HCT116 (cell line): ENCODE results near the gene SEC24B. TPM values are rescaled to one million over a fixed set of nuclear protein-coding genes. Genes with fewer than 3 reads are reported as not detected.

Experiments used
- ATAC-seq: fragments of 200-7000 bp; cut with Tn5 transposase; 2 replicates; pipeline ENCODE4 v1.9.1; 2020; ENCODE audit warnings: mild to moderate bottlenecking, moderate library complexity
- BruUV-seq: library from RNA; stranded (reverse); fragments of 400-500 nt; replicated peaks from 2 replicates; lab custom pipeline; 2021; lab: Mats Ljungman, UMichigan
- CTCF ChIA-PET: fragments of 300-600 bp; sonication (Branson Sonifier 250); formaldehyde crosslinking; loops from one replicate; lab custom pipeline; 2021; ENCODE audit warnings: antibody characterized with exemption; lab: Charles Lee
- POLR2A ChIA-PET: fragments of 300-600, 350-600 bp; sonication (Branson Sonifier 250); formaldehyde crosslinking; loops from one replicate; lab custom pipeline; 2021; ENCODE audit warnings: antibody characterized with exemption; lab: Charles Lee
- RAD21 ChIA-PET, 2 experiments: fragments of 300-600 bp; sonication (Branson Sonifier 250); formaldehyde crosslinking; loops; one replicate each; lab custom pipeline; 2023; ENCODE audit warnings: low total read pairs in 2 of 2; ENCODE audit not compliant: uncharacterized antibody in 2 of 2, unreplicated experiment in 2 of 2, low non-redundant PET in 1 of 2; lab: Charles Lee
- DNase-seq: peaks from one replicate; pipeline ENCODE4 v3.0.0-alpha.2; 2010; ENCODE audit warnings: low read depth, low spot score
- H2AFZ ChIP-seq: fragments of 200-600 bp; shearing (Covaris generic), sonication (generic); 2 replicates; pipeline ENCODE4 v1.6.1; 2017; ENCODE audit warnings: low read depth, mixed run types, mixed read lengths, antibody characterized with exemption, low read length; ENCODE audit not compliant: poor library complexity, severe bottlenecking
- H3K27ac ChIP-seq: 2 replicates; pipeline ENCODE4 v1.5.1; 2012; ENCODE audit warnings: low read depth, low read length
- H3K27me3 ChIP-seq: fragments of 200-600 bp; sonication (generic); 2 replicates; pipeline ENCODE4 v1.6.1; 2016; ENCODE audit warnings: mixed run types, low read length, mixed read lengths; ENCODE audit not compliant: insufficient read depth
- H3K36me3 ChIP-seq, 2 experiments: fragments of 200-500 bp in 1 of 2; fragments of 200-600 bp in 1 of 2; sonication (Bioruptor generic) in 1 of 2; sonication (generic) in 1 of 2; 2 replicates each; pipeline versions ENCODE4 v1.5.1 to v1.6.1; 2014 to 2016; ENCODE audit warnings: low read length in 2 of 2, inconsistent platforms in 1 of 2, mixed read lengths in 1 of 2, mixed run types in 1 of 2; ENCODE audit not compliant: insufficient read depth in 2 of 2, control insufficient read depth in 1 of 2
- H3K4me1 ChIP-seq, 2 experiments: fragments of 200-600 bp in 1 of 2; sonication (generic) in 1 of 2; 2 replicates each; pipeline versions ENCODE4 v1.5.1 to v1.6.1; 2012 to 2017; ENCODE audit warnings: low read length in 2 of 2, inconsistent platforms in 1 of 2, mild to moderate bottlenecking in 1 of 2, mixed read lengths in 1 of 2, mixed run types in 1 of 2, moderate library complexity in 1 of 2; ENCODE audit not compliant: insufficient read depth in 2 of 2, control insufficient read depth in 1 of 2
- H3K4me2 ChIP-seq: fragments of 200-600 bp; sonication (generic); 2 replicates; pipeline ENCODE4 v1.6.1; 2017; ENCODE audit warnings: mixed run types, low read length, mixed read lengths
- H3K4me3 ChIP-seq, 2 experiments: fragments of 200-600 bp in 1 of 2; sonication (generic) in 1 of 2; replicated peaks in 1 of 2; 2 replicates each; pipeline ENCODE4 v1.5.1; 2011 to 2016; ENCODE audit warnings: low read length in 2 of 2, control low read depth in 1 of 2, low read depth in 1 of 2, mild to moderate bottlenecking in 1 of 2, mixed read lengths in 1 of 2, mixed run types in 1 of 2
- H3K79me2 ChIP-seq: fragments of 200-600 bp; sonication (generic); 2 replicates; pipeline ENCODE4 v1.6.1; 2017; ENCODE audit warnings: mild to moderate bottlenecking, mixed run types, low read length, moderate library complexity, mixed read lengths; ENCODE audit not compliant: insufficient read depth
- H3K9ac ChIP-seq: fragments of 200-600 bp; sonication (generic); 2 replicates; pipeline ENCODE4 v1.6.1; 2016; ENCODE audit warnings: low read length, mixed read lengths
- H3K9me2 ChIP-seq: fragments of 200-600 bp; sonication (generic), shearing (Covaris generic); 2 replicates; pipeline ENCODE4 v1.6.1; 2017; ENCODE audit warnings: mixed run types, mild to moderate bottlenecking, moderate library complexity; ENCODE audit not compliant: insufficient read depth
- H3K9me3 ChIP-seq, 2 experiments: fragments of 200-500 bp in 1 of 2; fragments of 200-600 bp in 1 of 2; sonication (Bioruptor generic) in 1 of 2; sonication (generic) in 1 of 2; 2 replicates each; pipeline ENCODE4 v1.6.1; 2014 to 2017; ENCODE audit warnings: low read length in 2 of 2, mixed read lengths in 2 of 2, inconsistent platforms in 1 of 2, low read depth in 1 of 2, mild to moderate bottlenecking in 1 of 2, mixed run types in 1 of 2, moderate library complexity in 1 of 2; ENCODE audit not compliant: control insufficient read depth in 1 of 2, insufficient read depth in 1 of 2
- H4K20me1 ChIP-seq: fragments of 200-600 bp; sonication (generic), shearing (Covaris generic); 2 replicates; pipeline ENCODE4 v1.6.1; 2017; ENCODE audit warnings: mixed run types, mild to moderate bottlenecking, moderate library complexity; ENCODE audit not compliant: insufficient read depth
- CBX3 ChIP-seq: IDR thresholded peaks from 2 replicates; pipeline ENCODE4 v1.6.1; 2012; ENCODE audit warnings: low read depth
- ELF1 ChIP-seq: IDR thresholded peaks from 2 replicates; pipeline ENCODE4 v1.6.1; 2012; ENCODE audit warnings: low read depth, borderline replicate concordance
- EZH2 ChIP-seq: fragments of 200-600 bp; sonication (generic); IDR thresholded peaks from 2 replicates; pipeline ENCODE4 v1.6.1; 2017; ENCODE audit warnings: antibody characterized with exemption, mixed run types
- EZH2phosphoT487 ChIP-seq: fragments of 200-600 bp; IDR thresholded peaks from 2 replicates; pipeline ENCODE4 v1.6.1; 2018; ENCODE audit warnings: antibody characterized with exemption, borderline replicate concordance
- FOSL1 ChIP-seq: IDR thresholded peaks from 2 replicates; pipeline ENCODE4 v1.6.1; 2012; ENCODE audit warnings: low read depth
- REST ChIP-seq: IDR thresholded peaks from 2 replicates; pipeline ENCODE4 v1.6.1; 2012; ENCODE audit warnings: low read depth
- SIN3A ChIP-seq: IDR thresholded peaks from 2 replicates; pipeline ENCODE4 v1.6.1; 2012; ENCODE audit warnings: low read depth
- SP1 ChIP-seq: IDR thresholded peaks from 2 replicates; pipeline ENCODE4 v1.6.1; 2012; ENCODE audit warnings: low read depth
- ZBTB33 ChIP-seq: IDR thresholded peaks from 2 replicates; pipeline ENCODE4 v1.6.1; 2011; ENCODE audit warnings: mild to moderate bottlenecking, low read length, moderate library complexity; ENCODE audit not compliant: insufficient replicate concordance; ENCODE audit errors: extremely low read depth
- ZFX ChIP-seq: fragments of 450-650 bp; IDR thresholded peaks from 2 replicates; pipeline ENCODE4 v1.6.1; 2017
- ZNF274 ChIP-seq: fragments of 200-500 bp; sonication (Bioruptor generic); IDR thresholded peaks from 2 replicates; pipeline ENCODE4 v1.6.1; 2014; ENCODE audit warnings: mild to moderate bottlenecking, low read depth, low read length, inconsistent platforms
- intact Hi-C: fragments of 100-400 bp; cut with micrococcal nuclease; formaldehyde crosslinking; loops from 2 replicates; pipeline ENCODE4 v1.10.0; 2022
- total RNA-seq: library from RNA; stranded (reverse); gene quantifications from one replicate; pipeline ENCODE4 v1.2.1, GENCODE V29; 2021; ENCODE audit not compliant: unreplicated experiment
- TF ChIP-seq, protein P1 (sequence below): IDR thresholded peaks from 2 replicates; pipeline ENCODE4 v1.6.1; 2012

Gene SEC24B
- total RNA-seq, 1 experiment from 2014 or later: 33.0 TPM

- Histone ChIP-seq H3K9me3 (no peaks in the 10 kb centered on the region), H3K79me2 (peaks cover 12% of the 10 kb centered on the region; the same call in 1 of the 2 replicates), H3K9me2 (no peaks in the 10 kb centered on the region), H3K9ac (no peak overlapping the region)
- no peak for ATAC-seq
- CTCF ChIA-PET: no interaction called here
- no peak for TF ChIP-seq ZNF274
- TF ChIP-seq REST: no peak
- no peak for TF ChIP-seq SIN3A
- TF ChIP-seq ELF1: no peak
- TF ChIP-seq, protein P1, sequence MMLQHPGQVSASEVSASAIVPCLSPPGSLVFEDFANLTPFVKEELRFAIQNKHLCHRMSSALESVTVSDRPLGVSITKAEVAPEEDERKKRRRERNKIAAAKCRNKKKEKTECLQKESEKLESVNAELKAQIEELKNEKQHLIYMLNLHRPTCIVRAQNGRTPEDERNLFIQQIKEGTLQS: no peak
- TF ChIP-seq EZH2: no peak
- no peak for TF ChIP-seq SP1
- no peak for TF ChIP-seq EZH2phosphoT487
- no peak for TF ChIP-seq ZFX
- no peak for TF ChIP-seq ZBTB33
- no peak for TF ChIP-seq CBX3
- no peak for TF ChIP-seq FOSL1
- TF ChIP-seq, all 23 proteins: peak for 0
- Histone ChIP-seq H3K4me2 (no peak overlapping the region), H3K27ac (no peak overlapping the region), H3K4me1 (no peaks in the 10 kb centered on the region), H3K27me3 (no peaks in the 10 kb centered on the region), H2AFZ (no peak overlapping the region), H3K4me3 (no peak overlapping the region), H3K36me3 (peaks cover 20 to 21% of the 10 kb centered on the region in 2 experiments), H4K20me1 (no peaks in the 10 kb centered on the region)
- BruUV-seq: no TSS peak
- intact Hi-C loops: no loop called here
- no peak for DNase-seq
- ChIA-PET POLR2A (no interaction called here), RAD21 (no interaction called here)
Observed at GRCh38 chr4:109497511-109497910, 63.9 kb downstream of the SEC24B start.
